Subcutaneous adipose tissue (tissue), 4 donors: ENCODE data around the gene CMSS1. TPM values are rescaled to one million over a fixed set of nuclear protein-coding genes. Genes with fewer than 3 reads are reported as not detected.

ENCODE experiments used
- CTCF ChIP-seq: fragments of 450-650 bp; IDR thresholded peaks from one replicate; pipeline ENCODE4 v1.5.1; 2016; ENCODE audit warnings: low read depth, mild to moderate bottlenecking, control low read depth, antibody characterized with exemption, moderate library complexity
- total RNA-seq, 4 donors: library from RNA; depleted of rRNA; stranded (reverse); fragments of >200 nt; gene quantifications; one replicate each; pipeline ENCODE4 v1.1.0, GENCODE V29; 2016

CMSS1 gene
- total RNA-seq, 4 donors from 2014 or later = 9.9 to 32.1 (median 19.1) TPM

GRCh38 chr3:99949956-99950670, 132.5 kb downstream of the CMSS1 start:
- TF ChIP-seq CTCF = no peak

- TF ChIP-seq CTCF = no peak
These were observed 133.3 kb downstream of the CMSS1 start for GRCh38 chr3:99950921-99951320.

GRCh38 chr3:99951701-99952100, 134.0 kb downstream of the CMSS1 start:
- no peak for TF ChIP-seq CTCF

GRCh38 chr3:99952306-99952705, 134.6 kb downstream of the CMSS1 start:
- TF ChIP-seq CTCF = no peak

GRCh38 chr3:99953596-99953995, 135.9 kb downstream of the CMSS1 start:
- TF ChIP-seq CTCF = no peak

DNA sequence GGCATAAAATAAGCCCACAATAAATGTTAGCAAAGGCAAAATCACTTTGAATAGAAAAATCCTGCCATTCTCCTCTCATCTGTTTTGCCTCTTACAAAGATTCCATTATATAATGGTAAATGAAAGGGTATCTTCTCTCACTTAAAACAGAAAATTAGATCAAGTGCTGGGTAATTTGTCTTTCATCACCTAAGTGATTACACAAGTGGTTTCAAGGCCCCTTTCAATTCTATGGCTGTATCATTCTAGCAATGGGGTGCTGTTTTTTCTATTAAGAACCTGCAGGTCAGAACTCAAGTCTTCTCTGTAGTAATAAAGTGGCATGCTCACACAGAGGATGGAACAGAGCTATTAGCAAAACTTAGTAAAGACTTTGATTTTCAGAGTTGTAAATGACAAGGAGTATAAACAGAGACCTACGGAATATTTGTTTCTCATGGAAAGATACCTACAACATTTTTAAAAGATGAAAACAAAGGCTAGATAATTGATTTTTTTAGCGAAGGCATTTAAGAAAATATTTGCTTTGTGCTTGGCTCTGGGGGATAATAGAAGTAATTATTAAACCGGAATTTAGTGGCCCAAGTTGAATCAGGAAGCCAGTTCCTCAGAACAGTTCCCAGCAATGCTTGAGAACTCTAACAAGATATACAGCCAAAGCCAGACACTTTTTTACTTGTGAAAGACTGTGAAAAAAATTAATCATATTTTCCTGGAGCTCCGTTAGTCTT, 137.4 kb downstream of the CMSS1 start:
- TF ChIP-seq CTCF = no peak

DNA sequence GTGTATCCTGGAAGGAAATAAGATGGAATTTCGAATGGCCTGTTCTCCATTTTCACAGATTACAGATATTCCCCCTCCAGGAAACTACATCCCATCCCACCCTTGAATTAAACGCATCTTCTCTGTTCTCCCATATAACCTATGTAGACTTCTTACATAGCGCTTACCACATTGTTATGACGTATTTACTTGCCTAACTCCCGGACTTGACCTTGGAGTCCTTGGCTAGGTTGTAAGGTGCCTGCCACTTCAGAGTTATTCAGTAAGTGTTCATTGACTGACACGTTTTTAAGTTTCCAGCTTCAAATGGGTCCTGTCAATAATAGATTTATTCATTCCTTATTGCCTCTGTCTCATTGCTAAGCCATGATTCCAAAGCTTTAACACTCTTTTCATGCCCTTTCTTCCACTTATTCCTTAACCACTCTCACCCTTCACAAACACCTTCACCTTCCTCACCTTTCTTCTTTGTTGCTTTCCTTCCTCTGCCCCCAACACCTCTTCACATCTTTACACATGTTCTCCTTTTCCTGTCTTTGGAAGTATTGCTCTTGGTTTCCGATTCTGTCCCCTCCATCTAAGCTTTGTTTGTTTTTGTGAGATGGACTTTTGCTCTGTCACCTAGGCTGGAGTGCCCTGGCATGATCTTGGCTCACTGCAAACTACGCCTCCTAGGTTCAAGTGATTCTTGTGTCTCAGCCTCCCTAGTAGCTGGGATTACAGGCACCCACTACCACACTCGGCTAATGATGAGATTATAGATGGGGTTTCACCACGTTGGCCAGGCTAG, 138.3 kb downstream of the CMSS1 start:
- TF ChIP-seq CTCF = no peak
